ENCODE results near the gene VPS13C.

Gene VPS13C

GRCh38 chr15:62075595-62076277, 15.5 kb upstream of the VPS13C start:
- TF ChIP-seq, protein P1, sequence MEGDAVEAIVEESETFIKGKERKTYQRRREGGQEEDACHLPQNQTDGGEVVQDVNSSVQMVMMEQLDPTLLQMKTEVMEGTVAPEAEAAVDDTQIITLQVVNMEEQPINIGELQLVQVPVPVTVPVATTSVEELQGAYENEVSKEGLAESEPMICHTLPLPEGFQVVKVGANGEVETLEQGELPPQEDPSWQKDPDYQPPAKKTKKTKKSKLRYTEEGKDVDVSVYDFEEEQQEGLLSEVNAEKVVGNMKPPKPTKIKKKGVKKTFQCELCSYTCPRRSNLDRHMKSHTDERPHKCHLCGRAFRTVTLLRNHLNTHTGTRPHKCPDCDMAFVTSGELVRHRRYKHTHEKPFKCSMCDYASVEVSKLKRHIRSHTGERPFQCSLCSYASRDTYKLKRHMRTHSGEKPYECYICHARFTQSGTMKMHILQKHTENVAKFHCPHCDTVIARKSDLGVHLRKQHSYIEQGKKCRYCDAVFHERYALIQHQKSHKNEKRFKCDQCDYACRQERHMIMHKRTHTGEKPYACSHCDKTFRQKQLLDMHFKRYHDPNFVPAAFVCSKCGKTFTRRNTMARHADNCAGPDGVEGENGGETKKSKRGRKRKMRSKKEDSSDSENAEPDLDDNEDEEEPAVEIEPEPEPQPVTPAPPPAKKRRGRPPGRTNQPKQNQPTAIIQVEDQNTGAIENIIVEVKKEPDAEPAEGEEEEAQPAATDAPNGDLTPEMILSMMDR (IDR thresholded peaks at IDR 0.05; ENCODE audit: low read depth, low read length), result no peak
- in situ Hi-C loops (cut with HindIII; ENCODE audit: low sequenced_read_pairs), result no loop called here
- H3K4me3 ChIP-seq (ENCODE audit: low read depth, low read length), result no peak overlapping the region
- DNase-seq (ENCODE audit: low read depth, low spot score), result peak; percentile 17

DNA sequence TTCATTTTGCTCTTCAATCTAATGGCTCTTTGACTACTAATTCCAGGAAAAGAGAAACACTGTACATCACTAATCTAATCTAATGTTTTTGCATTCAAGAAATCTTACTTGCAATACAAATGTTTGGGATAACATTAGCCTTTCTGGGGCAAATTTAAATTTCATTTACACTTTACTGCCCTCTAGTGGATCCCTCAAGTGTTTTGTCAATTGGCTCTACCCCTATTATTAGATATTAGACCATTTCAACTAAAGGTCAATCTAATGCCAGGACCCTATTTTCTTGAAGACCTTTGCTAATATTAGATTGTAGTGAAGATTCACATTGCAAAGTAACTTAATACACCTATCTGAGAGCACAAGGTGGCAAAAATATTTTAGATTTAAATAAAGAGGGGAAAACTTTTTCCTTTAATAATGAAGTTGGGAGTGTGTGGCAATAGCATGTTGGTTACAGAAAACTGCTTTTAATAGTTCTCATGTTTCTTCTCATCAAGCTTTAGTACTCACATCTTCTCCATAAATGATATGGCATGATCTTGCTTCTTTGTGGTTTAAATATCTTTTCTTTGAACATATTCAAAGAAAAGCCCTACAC, 11.6 kb upstream of the VPS13C start:
- TF ChIP-seq, protein P1 (IDR thresholded peaks at IDR 0.05; ENCODE audit: low read depth, low read length), result peak; percentile 63
- no peak overlapping the region for H3K4me3 ChIP-seq (ENCODE audit: low read depth, low read length)
- DNase-seq (ENCODE audit: low read depth, low spot score), result peak; percentile 63
- in situ Hi-C loops (cut with HindIII; ENCODE audit: low sequenced_read_pairs), result no loop called here

- H3K4me3 ChIP-seq (ENCODE audit: low read depth, low read length), result no peak overlapping the region
- in situ Hi-C loops (cut with HindIII; ENCODE audit: low sequenced_read_pairs), result no loop called here
- TF ChIP-seq, protein P1 (IDR thresholded peaks at IDR 0.05; ENCODE audit: low read depth, low read length), result no peak
- DNase-seq (ENCODE audit: low read depth, low spot score), result no peak
Observed at GRCh38 chr15:62069551-62069950, 9.3 kb upstream of the VPS13C start.

DNA sequence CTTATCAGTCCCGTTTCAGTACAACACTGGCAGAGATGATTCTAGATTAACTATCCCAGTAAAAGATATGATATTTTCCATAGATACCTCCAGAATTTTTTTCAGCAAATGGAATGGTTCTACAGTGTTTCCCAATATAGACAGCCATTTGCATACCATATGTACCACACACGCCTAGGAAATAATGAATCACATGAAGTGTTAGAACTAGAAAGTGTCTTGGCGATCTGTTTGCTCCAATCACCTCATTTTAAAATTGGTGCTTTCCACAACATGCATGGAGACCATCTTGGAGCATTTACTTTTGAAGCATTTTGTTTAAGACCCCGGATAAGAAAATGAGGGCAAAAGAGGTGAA, 8.5 kb upstream of the VPS13C start:
- H3K4me3 ChIP-seq (ENCODE audit: low read depth, low read length), result peak overlapping the region; percentile 12
- in situ Hi-C loops (cut with HindIII; ENCODE audit: low sequenced_read_pairs), result no loop called here
- peak; percentile 4 for DNase-seq (ENCODE audit: low read depth, low spot score)
- TF ChIP-seq, protein P1 (IDR thresholded peaks at IDR 0.05; ENCODE audit: low read depth, low read length), result no peak

DNA sequence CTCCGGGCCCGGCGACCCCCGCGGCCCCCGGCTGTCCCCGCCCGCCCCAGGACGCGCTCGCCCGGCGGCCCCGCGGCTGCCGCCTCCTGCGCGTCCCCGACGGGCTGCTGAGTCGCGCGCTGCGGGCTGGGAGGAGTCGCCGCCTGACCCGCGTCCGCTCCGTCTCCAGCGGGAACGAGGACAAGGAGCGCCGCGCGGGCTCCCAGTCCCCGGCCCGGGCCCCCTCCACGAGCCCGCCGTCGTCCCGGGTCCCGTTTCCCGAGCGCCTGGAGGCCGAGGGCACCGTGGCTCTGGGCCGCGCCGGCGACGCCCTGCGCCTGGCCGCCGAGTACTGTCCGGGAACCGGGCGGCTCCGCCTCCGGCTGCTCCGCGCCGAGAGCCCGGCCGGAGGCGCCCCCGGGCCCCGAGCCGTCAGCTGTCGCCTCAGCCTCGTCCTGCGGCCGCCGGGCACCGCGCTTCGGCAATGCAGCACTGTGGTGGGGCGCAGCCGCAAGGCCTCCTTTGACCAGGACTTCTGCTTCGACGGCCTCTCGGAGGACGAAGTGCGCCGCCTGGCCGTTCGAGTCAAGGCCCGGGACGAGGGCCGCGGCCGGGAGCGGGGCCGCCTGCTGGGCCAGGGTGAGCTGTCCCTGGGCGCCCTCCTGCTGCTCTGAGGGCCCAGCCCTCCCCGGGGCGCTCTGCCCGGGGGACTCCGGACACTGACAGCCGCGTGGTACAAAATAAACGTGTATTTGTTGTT, 8.0 kb upstream of the VPS13C start:
- TF ChIP-seq, protein P1 (IDR thresholded peaks at IDR 0.05; ENCODE audit: low read depth, low read length), result no peak
- H3K4me3 ChIP-seq (ENCODE audit: low read depth, low read length), result peak overlapping the region; percentile 12
- peak; percentile 29 for DNase-seq (ENCODE audit: low read depth, low spot score)
- in situ Hi-C loops (cut with HindIII; ENCODE audit: low sequenced_read_pairs), result no loop called here

GRCh38 chr15:62067448-62068044, 7.3 kb upstream of the VPS13C start:
- DNase-seq (ENCODE audit: low read depth, low spot score), result no peak
- H3K4me3 ChIP-seq (ENCODE audit: low read depth, low read length), result peak overlapping the region; percentile 5
- TF ChIP-seq, protein P1 (IDR thresholded peaks at IDR 0.05; ENCODE audit: low read depth, low read length), result no peak
- in situ Hi-C loops (cut with HindIII; ENCODE audit: low sequenced_read_pairs), result no loop called here
